HL-60/S4 treated with retinoic acid at 250 ng/mL for 4 days and 3 days (cell line): ENCODE results near the gene PGAP1.

Experiments
- in situ Hi-C: fragments of 300-500 bp; cut with MboI; formaldehyde crosslinking; loops from 2 replicates; pipeline ENCODE4 v1.7.0; 2022; ENCODE audit warnings: low sequenced_read_pairs

Gene PGAP1, protein sequence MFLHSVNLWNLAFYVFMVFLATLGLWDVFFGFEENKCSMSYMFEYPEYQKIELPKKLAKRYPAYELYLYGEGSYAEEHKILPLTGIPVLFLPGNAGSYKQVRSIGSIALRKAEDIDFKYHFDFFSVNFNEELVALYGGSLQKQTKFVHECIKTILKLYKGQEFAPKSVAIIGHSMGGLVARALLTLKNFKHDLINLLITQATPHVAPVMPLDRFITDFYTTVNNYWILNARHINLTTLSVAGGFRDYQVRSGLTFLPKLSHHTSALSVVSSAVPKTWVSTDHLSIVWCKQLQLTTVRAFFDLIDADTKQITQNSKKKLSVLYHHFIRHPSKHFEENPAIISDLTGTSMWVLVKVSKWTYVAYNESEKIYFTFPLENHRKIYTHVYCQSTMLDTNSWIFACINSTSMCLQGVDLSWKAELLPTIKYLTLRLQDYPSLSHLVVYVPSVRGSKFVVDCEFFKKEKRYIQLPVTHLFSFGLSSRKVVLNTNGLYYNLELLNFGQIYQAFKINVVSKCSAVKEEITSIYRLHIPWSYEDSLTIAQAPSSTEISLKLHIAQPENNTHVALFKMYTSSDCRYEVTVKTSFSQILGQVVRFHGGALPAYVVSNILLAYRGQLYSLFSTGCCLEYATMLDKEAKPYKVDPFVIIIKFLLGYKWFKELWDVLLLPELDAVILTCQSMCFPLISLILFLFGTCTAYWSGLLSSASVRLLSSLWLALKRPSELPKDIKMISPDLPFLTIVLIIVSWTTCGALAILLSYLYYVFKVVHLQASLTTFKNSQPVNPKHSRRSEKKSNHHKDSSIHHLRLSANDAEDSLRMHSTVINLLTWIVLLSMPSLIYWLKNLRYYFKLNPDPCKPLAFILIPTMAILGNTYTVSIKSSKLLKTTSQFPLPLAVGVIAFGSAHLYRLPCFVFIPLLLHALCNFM

GRCh38 chr2:196926562-196927375, at the start of gene PGAP1:
PGAP1 (minus strand) TSS chr2:196926707; CDS start chr2:196926616, 91 bp downstream.
- in situ Hi-C loops: no loop called here

- in situ Hi-C loops: no loop called here
Measured at GRCh38 chr2:196974970-196975369, 48.5 kb upstream of the PGAP1 start.

DNA sequence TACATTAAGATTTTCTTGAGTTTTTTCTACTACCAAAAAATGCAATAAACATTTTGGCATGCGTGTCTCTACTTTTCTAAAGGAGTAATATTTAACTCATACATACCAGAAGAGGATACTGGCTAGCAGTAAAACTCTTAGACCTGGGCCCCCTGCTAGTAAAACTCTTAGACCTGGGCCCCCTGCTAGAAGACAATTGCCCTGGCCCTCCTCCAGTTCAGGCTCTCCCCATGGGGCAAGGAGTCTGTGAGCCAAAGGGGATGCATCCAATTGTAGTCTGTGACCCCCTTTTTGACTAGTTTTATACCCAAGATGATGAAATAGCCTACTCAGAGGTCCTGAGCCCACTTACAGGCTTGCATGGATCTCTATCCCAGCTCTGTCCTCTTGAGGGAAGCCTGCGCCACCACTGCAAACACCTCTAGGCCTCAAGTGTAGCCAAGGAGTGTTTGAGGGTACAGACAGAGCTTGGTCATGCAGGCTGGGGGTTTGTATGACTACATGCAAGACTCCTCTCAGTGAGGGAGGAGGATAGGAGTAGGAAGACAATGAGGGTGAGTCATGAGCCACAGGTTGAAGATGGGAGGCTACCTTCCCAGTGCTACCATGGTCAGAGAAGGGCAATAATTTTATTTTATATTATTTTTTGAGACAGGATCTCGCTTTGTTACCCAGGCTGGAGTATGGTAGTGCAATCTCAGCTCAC, 45.2 kb upstream of the PGAP1 start:
- in situ Hi-C loops: no loop called here

DNA sequence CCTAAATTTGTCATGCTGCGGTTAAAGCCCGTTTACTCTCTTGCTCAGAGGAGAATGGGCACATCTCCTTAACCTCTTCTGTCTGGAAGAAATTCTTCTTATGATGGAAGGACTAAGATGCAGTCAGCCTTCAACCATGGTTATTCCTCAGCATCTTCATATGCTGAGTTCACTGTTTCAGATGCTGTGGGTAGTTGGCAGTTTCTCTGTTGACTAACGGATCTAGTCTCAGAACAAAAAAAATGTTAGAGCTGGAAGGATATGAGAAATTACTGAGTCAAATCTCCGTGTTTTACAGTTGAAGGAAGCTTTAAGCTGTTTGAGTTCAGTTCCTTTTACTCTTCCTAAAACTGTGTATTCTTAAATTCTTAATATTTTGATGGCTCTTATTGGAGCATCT, 43.6 kb upstream of the PGAP1 start:
- in situ Hi-C loops: no loop called here

DNA sequence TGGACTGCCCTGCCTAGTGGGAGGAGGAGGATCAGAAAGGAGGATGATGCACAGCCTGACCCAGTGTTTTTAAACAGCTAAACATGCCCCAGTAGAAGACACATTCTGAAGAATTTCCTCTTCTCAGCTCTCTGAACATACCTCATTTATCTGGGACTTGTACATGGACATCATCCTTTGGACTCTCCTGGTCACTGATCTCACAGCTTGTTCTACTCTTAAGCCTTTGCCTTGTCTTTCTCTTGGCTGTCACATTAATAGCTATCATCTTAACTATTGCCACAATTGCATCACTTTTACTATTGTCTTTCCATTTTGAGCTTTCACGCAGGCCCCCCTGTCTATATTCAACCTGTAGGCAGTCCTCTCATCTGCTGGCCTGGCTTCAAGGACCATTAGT, 42.0 kb upstream of the PGAP1 start:
- in situ Hi-C loops: no loop called here

DNA sequence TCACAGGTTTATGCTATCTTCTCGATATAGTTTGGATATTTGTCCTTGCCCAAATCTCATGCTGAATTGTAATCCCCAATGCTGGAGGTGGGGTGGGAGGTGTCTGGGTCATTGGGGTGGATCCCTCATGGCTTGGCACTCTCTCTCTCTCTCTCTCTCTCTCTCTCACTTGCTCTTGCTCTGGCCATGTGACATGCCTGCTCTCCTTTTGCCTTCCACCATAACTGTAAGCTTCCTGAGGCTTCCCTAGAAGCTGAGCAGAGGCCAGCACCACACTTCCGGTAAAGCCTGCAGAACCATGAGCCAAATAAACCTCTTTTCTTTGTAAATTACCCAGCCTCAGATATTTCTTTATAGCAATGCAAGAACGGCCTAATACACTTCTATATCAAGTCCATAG, 41.3 kb upstream of the PGAP1 start:
- in situ Hi-C loops: no loop called here

- in situ Hi-C loops: no loop called here
Measured at GRCh38 chr2:196967116-196967515, 40.6 kb upstream of the PGAP1 start.

DNA sequence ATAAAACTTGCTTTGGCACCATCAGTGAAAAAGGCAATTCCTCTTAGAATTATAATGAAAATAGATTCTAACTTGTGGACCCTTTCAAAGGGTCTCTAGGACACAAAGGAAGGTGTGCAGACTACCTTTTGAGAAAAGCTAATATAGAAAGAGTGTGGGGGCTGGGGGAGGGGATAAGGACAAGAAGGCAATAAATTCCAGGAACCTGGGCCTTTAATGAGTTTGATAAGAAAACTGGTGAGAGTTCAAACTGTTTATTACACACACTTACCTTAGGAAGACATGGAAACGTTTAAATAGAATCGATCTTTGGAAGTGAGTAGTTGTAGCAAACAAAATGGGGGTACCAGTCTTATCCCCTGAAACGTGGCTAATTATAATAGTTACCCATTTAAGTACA, 39.6 kb upstream of the PGAP1 start:
- in situ Hi-C loops: no loop called here

GRCh38 chr2:196965651-196966050, 39.1 kb upstream of the PGAP1 start:
- in situ Hi-C loops: no loop called here

- in situ Hi-C loops: no loop called here
Measured at GRCh38 chr2:196963961-196964360, 37.5 kb upstream of the PGAP1 start.

DNA sequence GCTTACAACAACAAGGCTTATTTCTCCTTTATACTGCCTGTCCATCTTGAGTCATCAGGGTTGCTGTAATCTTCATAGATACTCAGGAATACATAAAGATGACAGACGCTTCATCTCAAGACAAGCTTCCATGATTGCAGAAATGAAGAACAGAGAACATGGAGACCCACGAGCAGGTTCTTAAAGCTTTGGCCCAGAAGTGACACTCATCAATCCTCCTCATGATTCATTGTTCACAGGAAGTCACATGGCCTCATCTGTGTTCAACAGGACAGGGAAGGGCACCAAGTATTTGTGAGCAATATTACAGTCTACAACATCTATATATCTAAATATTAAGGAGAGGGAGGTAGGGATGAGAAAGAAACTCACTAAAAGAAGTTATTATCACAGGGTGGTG, 36.5 kb upstream of the PGAP1 start:
- in situ Hi-C loops: no loop called here

DNA sequence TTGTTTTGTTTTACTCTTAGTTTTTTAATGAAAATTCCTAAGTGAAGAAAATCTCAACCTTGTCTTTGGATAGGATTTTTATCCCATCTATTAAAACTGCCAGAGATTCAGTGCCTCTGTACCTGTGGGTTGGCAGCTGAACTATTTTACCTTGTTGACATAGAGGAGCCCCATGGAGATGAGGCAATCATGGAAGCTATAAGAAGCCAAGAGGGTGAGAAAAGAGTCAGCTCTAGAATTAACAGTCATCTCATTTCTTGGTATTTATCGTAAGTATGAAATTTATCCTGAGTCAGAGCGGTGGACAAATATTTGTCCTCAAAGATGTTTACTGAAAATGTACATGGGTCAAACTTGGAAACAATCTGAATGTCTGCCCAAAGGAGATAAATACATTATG, 35.8 kb upstream of the PGAP1 start:
- in situ Hi-C loops: no loop called here

- in situ Hi-C loops: no loop called here
Measured at GRCh38 chr2:196961889-196962288, 35.4 kb upstream of the PGAP1 start.

DNA sequence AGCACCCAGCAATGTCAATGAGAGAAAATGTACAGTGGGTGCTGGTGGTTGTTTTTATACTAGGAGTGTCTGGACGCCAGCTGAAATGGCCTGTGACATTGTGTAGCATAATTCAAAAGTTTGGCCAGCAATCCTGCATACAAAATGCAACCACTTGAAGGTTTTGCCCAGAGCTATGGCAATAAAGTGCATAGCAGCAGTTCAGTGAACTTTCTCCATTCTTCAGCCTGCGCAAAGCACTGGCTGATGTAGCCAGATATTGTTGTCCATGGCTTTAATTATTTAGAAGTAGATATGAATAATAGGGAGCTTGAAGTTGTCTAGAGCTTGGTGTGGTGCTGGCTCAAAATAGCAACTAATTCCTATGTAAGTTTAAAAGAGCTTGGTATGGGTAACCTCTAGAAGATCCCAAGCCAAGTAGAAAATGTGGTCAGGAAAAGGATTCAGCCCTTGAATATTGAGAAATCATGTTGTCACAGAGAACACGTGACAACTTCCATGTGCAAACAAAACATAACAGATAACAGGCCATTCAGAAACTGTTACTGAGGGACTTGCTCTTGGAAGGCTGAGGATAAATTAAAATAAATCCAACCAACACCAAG, 33.3 kb upstream of the PGAP1 start:
- in situ Hi-C loops: no loop called here

DNA sequence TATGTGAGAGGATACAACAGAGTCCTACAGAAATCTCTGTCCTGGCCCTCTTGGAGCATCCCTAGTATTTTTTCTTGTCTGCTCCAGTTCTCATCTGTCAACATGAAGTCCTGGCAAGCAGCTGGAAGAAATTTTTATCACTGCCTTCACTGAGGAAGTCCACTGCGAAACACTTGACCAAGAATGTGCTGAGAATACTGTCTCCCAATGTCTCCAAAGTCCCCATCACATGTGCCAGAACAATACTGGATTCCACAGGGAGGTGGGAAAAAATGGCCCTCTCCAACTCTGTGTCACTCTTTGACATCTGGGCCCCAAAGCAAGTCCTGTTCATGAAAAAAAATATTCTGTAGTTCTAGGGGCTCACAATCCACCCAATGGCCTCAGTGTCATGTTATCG, 32.8 kb upstream of the PGAP1 start:
- in situ Hi-C loops: no loop called here

- in situ Hi-C loops: no loop called here
Measured at GRCh38 chr2:196957881-196958525, 31.5 kb upstream of the PGAP1 start.

DNA sequence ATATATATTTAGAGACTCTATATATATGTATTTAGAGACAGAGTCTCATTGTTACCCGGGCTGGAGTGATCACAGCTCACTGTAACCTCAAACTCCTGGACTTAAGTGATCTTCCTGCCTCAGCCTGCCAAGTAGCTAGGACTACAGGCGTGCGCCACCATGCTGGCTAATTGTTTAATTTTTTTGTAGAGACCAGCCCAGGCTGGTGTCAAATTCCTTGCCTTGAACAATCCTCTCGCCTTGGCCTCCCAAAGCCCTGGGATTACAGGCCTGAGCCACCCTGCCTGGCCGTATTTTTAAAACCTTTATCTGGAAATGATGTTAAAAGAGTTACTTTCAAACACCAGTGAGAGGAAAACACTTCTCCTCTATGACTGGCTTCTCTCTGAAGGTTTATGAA, 30.9 kb upstream of the PGAP1 start:
- in situ Hi-C loops: no loop called here

GRCh38 chr2:196956069-196956468, 29.6 kb upstream of the PGAP1 start:
- in situ Hi-C loops: no loop called here

DNA sequence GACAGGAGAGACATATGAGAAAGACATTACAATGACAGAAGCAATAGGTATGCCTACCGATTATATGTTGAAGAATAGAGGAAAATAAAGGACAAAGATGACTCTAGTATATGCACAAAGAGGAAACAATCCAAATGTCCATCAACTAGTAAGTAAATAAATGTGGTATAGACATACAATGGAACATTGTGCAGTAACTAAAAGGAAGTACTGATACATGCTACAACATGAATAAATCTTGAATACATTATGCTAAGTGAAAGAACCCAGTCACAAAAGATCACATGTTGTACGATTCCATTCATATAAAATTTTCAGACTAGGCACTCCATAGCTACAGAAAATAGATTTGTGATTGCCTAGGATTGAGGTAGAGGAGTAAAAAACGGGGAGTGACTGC, 28.5 kb upstream of the PGAP1 start:
- in situ Hi-C loops: no loop called here

DNA sequence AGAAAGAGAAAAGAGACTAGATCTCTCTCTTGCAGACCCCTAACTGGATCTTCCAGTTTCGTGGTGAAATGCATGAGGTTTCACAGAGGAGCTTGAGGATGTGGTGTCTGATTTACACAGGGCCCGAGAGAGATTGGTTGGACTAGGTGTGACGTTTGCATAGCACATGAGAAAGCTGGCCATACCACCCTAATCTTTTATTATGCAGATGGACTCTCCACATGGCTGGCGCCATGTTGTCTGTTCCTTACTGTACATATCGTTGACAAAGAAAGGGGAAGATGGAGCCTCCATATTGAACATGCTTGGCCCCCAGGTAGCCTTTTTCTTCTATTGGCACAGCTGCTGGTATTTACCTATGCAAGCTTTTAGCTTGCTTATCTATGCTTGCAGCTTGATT, 27.5 kb upstream of the PGAP1 start:
- in situ Hi-C loops: no loop called here
